Measurements from ENCODE around the gene HEPH.

DNA sequence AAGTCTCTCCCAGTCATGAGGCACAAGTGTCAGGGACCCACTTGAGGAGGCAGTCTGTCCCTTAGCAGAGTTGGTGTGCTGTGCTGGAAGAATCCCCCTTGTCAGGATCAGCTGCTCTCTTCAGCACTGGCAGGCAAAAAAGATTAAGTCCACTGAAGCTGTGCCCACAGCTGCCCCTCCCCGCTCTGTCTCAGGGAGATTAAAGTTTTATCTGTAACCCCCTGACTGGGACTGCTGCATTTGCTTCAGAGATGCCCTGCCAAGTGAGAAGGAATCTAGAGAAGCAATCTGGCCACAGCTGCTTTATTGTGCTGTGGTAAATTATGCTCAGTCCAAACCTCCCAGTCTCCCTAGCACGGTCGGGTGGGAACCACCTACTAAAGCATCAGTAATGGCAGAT is 37.4 kb upstream of the HEPH start:
- TF ChIP-seq POLR2A (IDR thresholded peaks at IDR 0.05), result no peak
- TF ChIP-seq, protein P1, sequence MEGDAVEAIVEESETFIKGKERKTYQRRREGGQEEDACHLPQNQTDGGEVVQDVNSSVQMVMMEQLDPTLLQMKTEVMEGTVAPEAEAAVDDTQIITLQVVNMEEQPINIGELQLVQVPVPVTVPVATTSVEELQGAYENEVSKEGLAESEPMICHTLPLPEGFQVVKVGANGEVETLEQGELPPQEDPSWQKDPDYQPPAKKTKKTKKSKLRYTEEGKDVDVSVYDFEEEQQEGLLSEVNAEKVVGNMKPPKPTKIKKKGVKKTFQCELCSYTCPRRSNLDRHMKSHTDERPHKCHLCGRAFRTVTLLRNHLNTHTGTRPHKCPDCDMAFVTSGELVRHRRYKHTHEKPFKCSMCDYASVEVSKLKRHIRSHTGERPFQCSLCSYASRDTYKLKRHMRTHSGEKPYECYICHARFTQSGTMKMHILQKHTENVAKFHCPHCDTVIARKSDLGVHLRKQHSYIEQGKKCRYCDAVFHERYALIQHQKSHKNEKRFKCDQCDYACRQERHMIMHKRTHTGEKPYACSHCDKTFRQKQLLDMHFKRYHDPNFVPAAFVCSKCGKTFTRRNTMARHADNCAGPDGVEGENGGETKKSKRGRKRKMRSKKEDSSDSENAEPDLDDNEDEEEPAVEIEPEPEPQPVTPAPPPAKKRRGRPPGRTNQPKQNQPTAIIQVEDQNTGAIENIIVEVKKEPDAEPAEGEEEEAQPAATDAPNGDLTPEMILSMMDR (IDR thresholded peaks at IDR 0.05 in 8 of 11, conservative IDR thresholded peaks at IDR 0.05 in 3 of 11), result no peak
- no peak for TF ChIP-seq POLR2AphosphoS5 (IDR thresholded peaks at IDR 0.05)

Measured in spleen (tissue), 7 donors.